ENCODE results near the gene AZIN2. TPM values are rescaled to one million over a fixed set of nuclear protein-coding genes. Genes with fewer than 3 reads are reported as not detected.

AZIN2 gene
- polyA plus RNA-seq, 1 donor from 2014 or later = 0.80 TPM

Other genes starting within 250 kb of the AZIN2 start
- not detected for gene FNDC5, start 210.2 kb upstream of the AZIN2 start, polyA plus RNA-seq
- not detected for gene HPCA, start 194.7 kb upstream of the AZIN2 start, polyA plus RNA-seq
- gene TMEM54, start 179.8 kb upstream of the AZIN2 start, polyA plus RNA-seq = not detected
- gene RNF19B, start 116.3 kb upstream of the AZIN2 start, polyA plus RNA-seq = 2.6 TPM
- 112 TPM for gene AK2, start 44.3 kb upstream of the AZIN2 start, polyA plus RNA-seq
- gene TRIM62, start 100.9 kb downstream of the AZIN2 start, polyA plus RNA-seq = 5.3 TPM
- gene ZNF362, start 175.3 kb downstream of the AZIN2 start, polyA plus RNA-seq = 20.4 TPM
- gene A3GALT2, start 239.9 kb downstream of the AZIN2 start, polyA plus RNA-seq = not detected

Measured in IgD-negative memory B cell (primary cell).